Measurements from ENCODE around the gene SNX11. TPM values are rescaled to one million over a fixed set of nuclear protein-coding genes. Genes with fewer than 3 reads are reported as not detected.
"Not testable (repeated sequence)": the region's sequence is repeated elsewhere in the genome, so short reads cannot be mapped to it uniquely, and the experiment has no call there.

SNX11 gene, protein sequence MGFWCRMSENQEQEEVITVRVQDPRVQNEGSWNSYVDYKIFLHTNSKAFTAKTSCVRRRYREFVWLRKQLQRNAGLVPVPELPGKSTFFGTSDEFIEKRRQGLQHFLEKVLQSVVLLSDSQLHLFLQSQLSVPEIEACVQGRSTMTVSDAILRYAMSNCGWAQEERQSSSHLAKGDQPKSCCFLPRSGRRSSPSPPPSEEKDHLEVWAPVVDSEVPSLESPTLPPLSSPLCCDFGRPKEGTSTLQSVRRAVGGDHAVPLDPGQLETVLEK
- total RNA-seq: 10 to 100 TPM; 30.5 to 30.6 TPM

GRCh38 chr17:48107137-48108055 is at the start of gene SNX11:
SNX11 (plus strand) TSS chr17:48107766; CDS start chr17:48112044, 4,278 bp downstream.
- peak within 1 kb of the TSS; percentile 99 for H3K27ac Mint-ChIP-seq
- H3K9me3 Mint-ChIP-seq: peaks cover 5 to 8% of the 10 kb centered on the region in 2 donors
- ATAC-seq (replicated peaks in 1 of 2) (peak; percentile 92 to 93), DNase-seq (peak; percentile 95 to 97)
- H3K4me1 Mint-ChIP-seq (ENCODE audit: low read depth): peaks cover 72% of the 10 kb centered on the region
- peaks cover 10 to 16% of the 10 kb centered on the region in 2 donors for H3K36me3 Mint-ChIP-seq (ENCODE audit: insufficient read depth in 2 of 2)
- peak within 1 kb of the TSS; percentile 98 to 99 for H3K4me3 Mint-ChIP-seq
- no peaks in the 10 kb centered on the region for H3K27me3 Mint-ChIP-seq (ENCODE audit: low read depth)

- Mint-ChIP-seq H3K9me3 (no peaks in the 10 kb centered on the region), H3K36me3 (ENCODE audit: insufficient read depth in 2 of 2) (peaks cover 31 to 54% of the 10 kb centered on the region in 2 donors), H3K27ac (peak overlapping the region; percentile 100), H3K4me1 (ENCODE audit: low read depth) (peaks cover 53% of the 10 kb centered on the region), H3K4me3 (no peak overlapping the region), H3K27me3 (ENCODE audit: low read depth) (no peaks in the 10 kb centered on the region)
- ATAC-seq (replicated peaks in 1 of 2) (no peak), DNase-seq (no peak)
Measured at GRCh38 chr17:48058393-48059124, 49.0 kb upstream of the SNX11 start.

GRCh38 chr17:48059125-48059668 is 48.4 kb upstream of the SNX11 start:
- Mint-ChIP-seq H3K4me1 (ENCODE audit: low read depth) (peaks cover 47% of the 10 kb centered on the region), H3K27ac (peak overlapping the region; percentile 90), H3K4me3 (no peak overlapping the region), H3K36me3 (ENCODE audit: insufficient read depth in 2 of 2) (peaks cover 31 to 51% of the 10 kb centered on the region in 2 donors), H3K9me3 (no peaks in the 10 kb centered on the region), H3K27me3 (ENCODE audit: low read depth) (no peaks in the 10 kb centered on the region)
- DNase-seq (no peak), ATAC-seq (replicated peaks in 1 of 2) (no peak)

DNA sequence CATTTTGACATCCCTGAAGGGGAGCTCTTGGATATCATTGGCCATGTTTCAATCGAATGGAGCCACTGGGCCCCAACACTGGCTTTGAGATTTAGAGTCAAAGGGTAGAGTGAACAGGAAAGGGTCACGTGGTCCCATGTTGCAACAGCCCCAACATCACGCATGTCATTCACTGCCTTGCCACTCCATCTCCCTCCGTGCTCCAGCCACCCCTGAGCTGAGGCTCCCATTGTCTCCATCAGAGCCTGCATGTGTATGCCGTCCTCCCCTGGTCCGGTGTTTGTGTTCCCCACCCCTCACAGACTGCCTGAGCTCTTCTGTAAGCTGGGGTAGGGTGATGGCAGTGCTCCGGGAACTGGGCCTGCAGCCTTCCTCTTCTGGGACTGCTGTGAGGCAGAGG is 47.3 kb upstream of the SNX11 start:
- peaks cover 40% of the 10 kb centered on the region for H3K4me1 Mint-ChIP-seq (ENCODE audit: low read depth)
- no peak overlapping the region for H3K4me3 Mint-ChIP-seq
- peaks cover 31 to 50% of the 10 kb centered on the region in 2 donors for H3K36me3 Mint-ChIP-seq (ENCODE audit: insufficient read depth in 2 of 2)
- DNase-seq: no peak
- no peaks in the 10 kb centered on the region for H3K27me3 Mint-ChIP-seq (ENCODE audit: low read depth)
- ATAC-seq (replicated peaks in 1 of 2): no peak
- peak overlapping the region; percentile 11 for H3K27ac Mint-ChIP-seq
- H3K9me3 Mint-ChIP-seq: no peaks in the 10 kb centered on the region

DNA sequence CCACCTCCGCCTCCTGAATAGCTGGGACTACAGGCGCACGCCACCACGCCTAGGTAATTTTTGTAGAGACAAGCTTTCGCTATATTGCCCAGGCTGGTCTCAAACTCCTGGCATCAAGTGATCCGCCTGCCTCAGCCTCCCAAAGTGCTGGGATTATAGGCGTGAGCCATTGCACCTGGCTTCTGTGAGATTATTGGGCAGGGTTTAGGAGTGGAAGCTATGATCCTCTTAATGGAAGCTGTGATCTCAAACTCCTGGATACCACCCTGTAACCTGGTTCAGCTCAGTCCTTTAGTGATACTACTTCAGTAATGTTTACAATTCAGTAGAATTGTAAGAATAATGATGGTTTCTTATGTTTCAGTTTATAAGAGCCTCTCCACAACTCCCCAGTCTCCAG is 45.3 kb upstream of the SNX11 start:
- DNase-seq (no peak), ATAC-seq (replicated peaks in 1 of 2) (no peak)
- no peak overlapping the region for H3K4me3 Mint-ChIP-seq
- peaks cover 17 to 40% of the 10 kb centered on the region in 2 donors for H3K36me3 Mint-ChIP-seq (ENCODE audit: insufficient read depth in 2 of 2)
- no peaks in the 10 kb centered on the region for H3K27me3 Mint-ChIP-seq (ENCODE audit: low read depth)
- H3K9me3 Mint-ChIP-seq: no peaks in the 10 kb centered on the region
- peaks cover 20% of the 10 kb centered on the region for H3K4me1 Mint-ChIP-seq (ENCODE audit: low read depth)
- no peak overlapping the region for H3K27ac Mint-ChIP-seq

DNA sequence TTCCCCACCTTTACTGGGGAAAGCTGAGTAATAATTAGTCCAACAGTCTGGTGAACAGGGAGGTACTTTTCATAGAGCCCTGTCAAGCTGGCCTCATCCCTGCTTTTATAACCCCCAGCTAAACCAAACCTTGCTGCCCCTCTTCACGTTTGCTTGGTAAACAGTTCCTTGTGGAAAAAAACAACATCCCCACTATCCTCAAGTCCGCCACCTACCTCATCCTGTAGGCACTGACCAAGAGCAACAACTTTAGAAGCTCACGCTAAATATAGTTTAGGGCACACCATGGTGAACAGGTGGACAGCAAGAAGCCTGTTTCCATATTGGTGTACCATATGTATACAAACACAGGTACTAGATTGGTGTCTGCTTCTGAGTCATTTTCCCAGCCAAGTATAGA is 42.9 kb upstream of the SNX11 start:
- DNase-seq (no peak), ATAC-seq (replicated peaks in 1 of 2) (no peak)
- Mint-ChIP-seq H3K36me3 (ENCODE audit: insufficient read depth in 2 of 2) (peaks cover 6 to 33% of the 10 kb centered on the region in 2 donors), H3K27me3 (ENCODE audit: low read depth) (no peaks in the 10 kb centered on the region), H3K9me3 (no peaks in the 10 kb centered on the region), H3K4me1 (ENCODE audit: low read depth) (peaks cover 8% of the 10 kb centered on the region), H3K4me3 (no peak overlapping the region), H3K27ac (peak overlapping the region; percentile 18)

DNA sequence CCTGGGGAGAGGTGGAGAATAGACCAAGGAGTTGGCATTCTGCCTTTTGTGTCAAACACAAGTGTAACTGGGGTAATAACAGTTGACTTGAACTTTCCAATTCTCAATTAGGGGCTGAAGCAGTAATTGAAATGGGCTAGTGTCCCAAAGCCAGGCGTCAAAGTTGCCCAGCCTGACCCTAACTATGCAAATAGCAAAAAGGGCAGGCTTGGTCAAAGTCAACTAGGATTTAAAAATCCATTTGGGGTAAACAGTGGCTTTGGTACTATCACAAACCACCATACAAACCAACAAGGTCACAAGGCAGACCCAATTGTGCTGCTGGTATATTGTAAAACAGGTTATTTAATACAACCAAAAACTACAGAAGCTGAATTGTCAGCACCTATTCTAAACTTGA is 41.4 kb upstream of the SNX11 start:
- DNase-seq: no peak
- H3K4me3 Mint-ChIP-seq: no peak overlapping the region
- peaks cover 4 to 22% of the 10 kb centered on the region in 2 donors for H3K36me3 Mint-ChIP-seq (ENCODE audit: insufficient read depth in 2 of 2)
- H3K9me3 Mint-ChIP-seq: no peaks in the 10 kb centered on the region
- no peaks in the 10 kb centered on the region for H3K27me3 Mint-ChIP-seq (ENCODE audit: low read depth)
- ATAC-seq (replicated peaks in 1 of 2): no peak
- peak overlapping the region; percentile 70 for H3K27ac Mint-ChIP-seq
- peaks cover 3% of the 10 kb centered on the region for H3K4me1 Mint-ChIP-seq (ENCODE audit: low read depth)

DNA sequence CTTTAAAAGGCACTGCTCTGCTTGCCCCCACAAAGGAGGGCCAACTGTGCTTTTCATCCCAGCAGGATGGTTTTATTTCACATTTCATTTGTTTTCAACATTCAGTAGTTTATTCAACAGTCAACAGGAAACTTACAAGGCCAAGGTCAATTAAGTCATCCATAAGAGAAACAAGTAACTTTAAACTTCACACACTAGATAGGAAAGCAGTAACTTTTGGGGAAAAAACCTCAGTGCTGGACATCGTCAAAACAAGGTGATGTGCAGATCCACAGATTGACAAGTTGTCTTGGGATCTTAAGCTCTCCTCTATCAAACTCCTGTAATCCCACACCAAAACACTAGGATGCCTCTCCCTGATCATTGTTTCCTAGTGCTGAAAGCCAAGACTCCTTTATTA is 40.9 kb upstream of the SNX11 start:
- H3K27ac Mint-ChIP-seq: peak overlapping the region; percentile 70

GRCh38 chr17:48067245-48067644 is 40.3 kb upstream of the SNX11 start:
- Mint-ChIP-seq H3K36me3 (ENCODE audit: insufficient read depth in 2 of 2) (peaks cover 4 to 19% of the 10 kb centered on the region in 2 donors), H3K4me3 (no peak overlapping the region), H3K9me3 (no peaks in the 10 kb centered on the region), H3K4me1 (ENCODE audit: low read depth) (no peaks in the 10 kb centered on the region), H3K27ac (peak overlapping the region; percentile 70), H3K27me3 (ENCODE audit: low read depth) (no peaks in the 10 kb centered on the region)
- no peak for ATAC-seq (replicated peaks in 1 of 2)
- no peak for DNase-seq

More for the DNA sequence above, 40.9 kb upstream of the SNX11 start:
- no peak for DNase-seq
- H3K9me3 Mint-ChIP-seq: no peaks in the 10 kb centered on the region
- H3K4me3 Mint-ChIP-seq: no peak overlapping the region
- H3K4me1 Mint-ChIP-seq (ENCODE audit: low read depth): no peaks in the 10 kb centered on the region
- peaks cover 4 to 19% of the 10 kb centered on the region in 2 donors for H3K36me3 Mint-ChIP-seq (ENCODE audit: insufficient read depth in 2 of 2)
- no peak for ATAC-seq (replicated peaks in 1 of 2)
- no peaks in the 10 kb centered on the region for H3K27me3 Mint-ChIP-seq (ENCODE audit: low read depth)

DNA sequence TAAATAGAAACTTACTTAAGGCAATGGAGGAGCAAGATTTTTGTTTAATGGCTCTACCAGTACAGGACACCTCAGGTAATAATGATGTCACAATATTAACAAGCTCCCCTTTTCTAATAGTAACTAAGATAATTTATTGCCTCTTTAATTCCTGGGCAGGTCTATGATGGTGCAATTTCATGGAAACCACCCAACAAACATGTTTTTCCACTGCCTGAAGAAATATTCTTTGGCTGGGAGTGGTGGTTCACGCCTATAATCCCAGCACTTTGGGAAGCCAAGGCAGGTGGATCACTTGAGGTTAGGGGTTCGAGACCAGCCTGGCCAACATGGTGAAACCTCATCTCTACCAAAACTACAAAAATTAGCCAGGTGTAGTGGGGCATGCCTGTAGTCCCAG is 39.8 kb upstream of the SNX11 start:
- not testable (repeated sequence) for DNase-seq; H3K27me3 Mint-ChIP-seq (ENCODE audit: low read depth); H3K4me1 Mint-ChIP-seq (ENCODE audit: low read depth); H3K4me3 Mint-ChIP-seq; H3K9me3 Mint-ChIP-seq; ATAC-seq (replicated peaks in 1 of 2); H3K27ac Mint-ChIP-seq
- H3K36me3 Mint-ChIP-seq (ENCODE audit: insufficient read depth in 2 of 2): peaks cover 4 to 17% of the 10 kb centered on the region in 2 donors

DNA sequence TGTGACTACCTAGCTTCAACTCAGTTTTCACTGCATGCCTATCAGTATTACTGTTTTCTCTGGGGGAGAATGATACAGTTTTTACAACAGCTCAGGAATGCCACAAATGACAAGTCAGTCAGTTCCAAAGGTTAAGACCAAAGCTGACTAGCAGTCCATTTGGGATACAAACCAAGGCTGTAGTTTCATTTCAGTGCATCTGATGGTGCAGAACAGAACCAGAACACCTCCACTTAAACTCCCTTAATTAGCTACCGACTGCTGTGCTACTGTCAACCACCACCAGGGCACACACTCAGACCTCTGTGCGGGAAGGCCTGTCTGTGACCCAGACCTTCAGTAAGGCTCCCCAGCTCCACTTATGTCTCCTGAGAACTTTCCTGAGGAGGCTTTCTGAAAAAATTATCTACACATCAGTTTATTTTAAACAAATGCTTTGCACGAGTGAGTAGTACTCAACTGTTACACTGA is 39.0 kb upstream of the SNX11 start:
- H3K36me3 Mint-ChIP-seq (ENCODE audit: insufficient read depth in 2 of 2): peaks cover 4 to 16% of the 10 kb centered on the region in 2 donors
- H3K27ac Mint-ChIP-seq: peak overlapping the region; percentile 81

DNA sequence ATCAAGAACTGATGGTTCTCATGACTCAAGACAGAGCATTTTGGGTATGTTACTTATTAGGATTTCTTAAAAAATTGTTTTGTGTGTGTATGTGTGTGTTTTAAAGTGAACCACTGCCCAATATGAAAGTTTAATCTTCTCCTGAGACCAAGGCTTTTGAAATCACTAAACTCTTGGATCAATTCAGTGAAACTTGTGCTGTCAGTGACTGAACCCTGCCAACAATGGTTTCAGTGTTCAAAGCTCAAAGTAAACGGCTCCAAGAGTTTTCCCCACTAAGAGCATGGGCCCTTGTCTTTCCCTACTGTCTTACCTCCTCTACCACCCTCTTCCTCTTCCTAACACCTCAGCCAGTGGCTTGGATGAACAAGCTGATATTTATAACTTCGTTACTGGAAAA is 37.4 kb upstream of the SNX11 start:
- H3K4me1 Mint-ChIP-seq (ENCODE audit: low read depth): no peaks in the 10 kb centered on the region
- ATAC-seq (replicated peaks in 1 of 2) (no peak), DNase-seq (no peak)
- H3K27ac Mint-ChIP-seq: no peak overlapping the region
- H3K36me3 Mint-ChIP-seq (ENCODE audit: insufficient read depth in 2 of 2): peaks cover 2 to 19% of the 10 kb centered on the region in 2 donors
- H3K27me3 Mint-ChIP-seq (ENCODE audit: low read depth): no peaks in the 10 kb centered on the region
- H3K9me3 Mint-ChIP-seq: no peaks in the 10 kb centered on the region
- no peak overlapping the region for H3K4me3 Mint-ChIP-seq

More for the DNA sequence above, 39.0 kb upstream of the SNX11 start:
- Mint-ChIP-seq H3K27me3 (ENCODE audit: low read depth) (no peaks in the 10 kb centered on the region), H3K9me3 (no peaks in the 10 kb centered on the region), H3K4me3 (no peak overlapping the region), H3K4me1 (ENCODE audit: low read depth) (no peaks in the 10 kb centered on the region)
- DNase-seq (peak in 1 of 2 donors; percentile 27), ATAC-seq (replicated peaks in 1 of 2) (peak; percentile 51 to 67)

Data from activated T-cell treated with anti-CD3 and anti-CD28 coated beads, Interleukin-2, amount 50 U/mL, for 72 hours (primary cell).